NCI-H345 (cell line): ENCODE data around the gene CREB5.

Experiments used
- DNase-seq: peaks from one replicate; lab custom pipeline; 2025; lab: John Stamatoyannopoulos, UW

Gene CREB5

GRCh38 chr7:28435152-28435551 lies 22.8 kb downstream of the CREB5 start:
- DNase-seq, result no peak

DNA sequence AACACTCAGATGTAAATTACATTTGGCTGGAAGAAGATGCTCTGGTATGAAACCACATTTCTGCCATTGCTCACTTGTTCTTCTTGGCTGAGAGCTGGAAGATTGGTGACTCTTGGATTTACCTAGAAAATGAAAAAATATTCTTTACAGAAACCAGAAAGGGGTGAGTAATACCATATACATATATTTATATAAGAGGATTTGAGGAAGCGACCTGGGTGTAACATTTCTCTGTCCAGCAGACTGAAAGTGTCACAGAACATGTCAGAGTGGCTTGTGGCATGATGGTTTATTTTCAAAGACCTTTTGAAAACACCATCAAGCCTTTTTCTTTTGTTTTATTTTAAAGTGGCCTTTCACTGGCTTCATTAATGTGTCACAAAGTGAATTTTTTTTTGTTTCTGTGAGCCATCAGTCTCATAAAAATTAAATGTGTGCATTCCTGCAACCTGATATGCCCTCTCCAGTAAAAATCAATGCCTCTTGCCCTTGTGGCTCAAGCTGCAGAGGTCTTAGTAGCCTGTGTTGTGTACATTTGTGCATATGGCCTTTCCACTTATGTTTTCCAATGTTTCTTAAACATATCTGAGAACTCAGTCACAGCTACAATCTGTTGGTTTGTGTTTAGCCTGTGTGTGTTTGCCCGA lies 23.5 kb downstream of the CREB5 start:
- DNase-seq, result no peak

DNA sequence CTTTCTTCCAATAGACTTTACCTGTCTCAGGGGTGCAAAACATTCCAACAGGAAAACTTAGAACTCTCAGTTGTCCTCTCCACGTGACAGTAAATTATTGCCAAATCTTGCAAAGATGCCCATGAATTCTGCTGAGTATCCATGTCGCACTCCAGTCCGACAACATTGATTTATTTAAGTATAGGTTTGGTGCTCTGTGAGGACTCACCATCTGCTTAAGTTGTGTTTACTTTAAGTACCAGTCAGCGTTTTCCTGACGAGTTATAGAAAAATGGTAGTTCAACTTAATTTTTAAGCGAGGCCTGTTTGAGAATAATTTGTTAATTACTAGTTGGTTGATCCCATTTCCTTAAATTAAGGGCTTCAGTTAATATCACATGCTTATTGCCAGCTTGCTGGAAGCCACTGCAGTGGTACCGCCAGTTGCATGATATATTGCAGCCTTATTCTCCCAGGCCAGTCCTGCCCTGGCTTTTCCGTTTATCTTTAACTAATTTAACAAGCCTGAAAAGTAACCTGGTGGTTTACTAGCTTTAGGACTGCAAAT lies 27.8 kb downstream of the CREB5 start:
- DNase-seq, result no peak

GRCh38 chr7:28442540-28443420 lies 30.5 kb downstream of the CREB5 start:
- no peak for DNase-seq

DNA sequence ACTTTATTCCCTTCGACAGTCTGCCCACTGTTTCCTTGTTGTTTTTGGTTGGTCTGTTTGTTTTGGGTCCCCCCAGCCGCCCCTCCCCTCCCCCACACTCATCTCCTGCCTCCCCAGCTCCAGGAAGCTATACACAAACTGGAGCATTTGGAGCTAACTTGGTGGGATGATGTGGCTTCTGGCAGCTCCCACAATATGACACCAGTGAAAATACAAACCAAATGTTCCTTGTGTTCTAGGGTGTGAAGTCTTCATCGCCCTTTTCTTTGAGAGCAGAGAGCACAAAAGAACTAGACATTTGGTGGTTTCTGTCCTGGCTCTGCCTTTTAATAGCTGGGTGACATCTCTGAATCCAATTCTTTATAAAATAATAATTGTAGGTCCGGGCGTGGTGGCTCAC lies 33.8 kb downstream of the CREB5 start:
- no peak for DNase-seq

DNA sequence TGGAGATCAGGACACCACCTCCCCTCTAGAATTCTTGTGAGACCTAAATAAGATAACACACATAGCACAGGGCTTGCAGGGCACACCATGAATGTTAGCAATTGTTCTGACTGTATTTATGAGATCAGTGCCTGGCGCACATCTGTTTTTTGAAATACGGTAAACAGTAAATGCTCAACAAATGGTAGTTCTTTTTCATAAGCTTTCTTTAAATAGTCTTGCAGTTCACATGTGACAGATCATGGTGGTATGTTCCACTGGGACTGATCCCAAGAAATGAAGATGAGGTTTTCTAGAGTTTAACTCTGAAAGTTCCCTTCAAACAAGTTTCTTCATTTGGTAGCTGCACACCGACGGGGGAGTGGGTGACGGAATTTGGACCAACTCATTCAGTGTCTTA lies 34.8 kb downstream of the CREB5 start:
- no peak for DNase-seq

DNA sequence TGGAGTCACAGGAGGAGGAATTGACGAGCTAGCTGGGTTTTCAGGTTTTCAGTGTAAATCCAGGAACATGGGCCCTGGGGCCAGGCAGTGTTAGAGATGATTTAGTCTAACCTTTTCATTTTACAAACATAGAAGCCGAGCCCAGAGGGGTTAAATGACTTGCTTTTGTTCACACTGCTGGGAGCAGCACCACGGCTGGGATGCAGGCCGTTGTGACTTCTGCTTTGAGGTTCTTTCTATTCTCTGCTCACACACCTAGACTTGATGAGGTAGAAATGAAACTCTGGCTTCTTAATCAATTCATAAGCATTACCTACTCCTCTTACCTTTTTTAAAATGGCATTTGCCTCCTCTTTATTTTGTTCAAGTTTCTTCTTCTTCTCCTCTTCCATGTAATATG lies 36.4 kb downstream of the CREB5 start:
- no peak for DNase-seq

GRCh38 chr7:28452681-28453080 lies 40.4 kb downstream of the CREB5 start:
- DNase-seq, result no peak

- DNase-seq, result no peak
Measured at GRCh38 chr7:28455486-28455885, 43.2 kb downstream of the CREB5 start.

- DNase-seq, result no peak
Measured at GRCh38 chr7:28456044-28456443, 43.7 kb downstream of the CREB5 start.

- no peak for DNase-seq
Measured at GRCh38 chr7:28458732-28459131, 46.4 kb downstream of the CREB5 start.

- no peak for DNase-seq
Measured at GRCh38 chr7:28459306-28459705, 47.0 kb downstream of the CREB5 start.

GRCh38 chr7:28465697-28466096 lies 53.4 kb downstream of the CREB5 start:
- no peak for DNase-seq

DNA sequence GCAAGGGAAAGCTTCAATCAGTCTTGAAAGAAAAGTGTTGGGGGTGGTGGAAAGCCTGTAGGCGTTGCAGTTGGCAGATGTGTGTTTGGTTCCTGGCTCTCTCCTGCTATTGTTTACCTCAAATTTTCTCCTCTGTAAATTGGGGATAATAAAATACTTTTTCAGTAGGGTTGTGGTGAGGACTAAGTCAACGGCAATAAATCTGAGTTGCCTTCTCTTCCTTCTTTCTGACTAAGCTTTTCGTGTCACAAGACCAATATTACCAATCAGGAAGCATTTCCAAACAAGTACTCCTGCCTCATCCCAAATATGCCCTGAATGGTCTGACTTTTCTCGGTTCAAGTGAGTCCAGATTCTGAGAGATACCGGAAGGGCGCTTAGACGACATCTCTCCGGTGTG lies 54.0 kb downstream of the CREB5 start:
- no peak for DNase-seq

GRCh38 chr7:28466885-28467284 lies 54.6 kb downstream of the CREB5 start:
- no peak for DNase-seq

GRCh38 chr7:28469562-28469961 lies 57.2 kb downstream of the CREB5 start:
- DNase-seq, result no peak

DNA sequence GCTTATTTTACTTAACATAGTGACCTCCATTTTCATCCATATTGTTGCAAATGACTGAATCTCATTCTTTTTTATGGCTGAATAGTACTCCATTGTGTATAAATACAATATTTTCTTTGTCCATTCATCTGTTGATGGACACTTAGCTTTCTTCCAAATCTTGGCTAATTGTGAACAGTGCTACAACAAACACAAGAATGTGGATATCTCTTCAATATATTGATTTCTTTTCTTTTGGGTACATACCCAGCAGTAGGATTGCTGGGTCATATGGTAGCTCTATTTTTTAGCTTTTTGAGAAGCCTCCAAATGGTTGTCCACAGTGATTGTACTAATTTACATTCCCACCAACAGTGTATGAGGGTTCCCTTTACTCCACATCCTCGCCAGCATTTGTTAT lies 58.0 kb downstream of the CREB5 start:
- no peak for DNase-seq

- no peak for DNase-seq
Measured at GRCh38 chr7:28472332-28472731, 60.0 kb downstream of the CREB5 start.

DNA sequence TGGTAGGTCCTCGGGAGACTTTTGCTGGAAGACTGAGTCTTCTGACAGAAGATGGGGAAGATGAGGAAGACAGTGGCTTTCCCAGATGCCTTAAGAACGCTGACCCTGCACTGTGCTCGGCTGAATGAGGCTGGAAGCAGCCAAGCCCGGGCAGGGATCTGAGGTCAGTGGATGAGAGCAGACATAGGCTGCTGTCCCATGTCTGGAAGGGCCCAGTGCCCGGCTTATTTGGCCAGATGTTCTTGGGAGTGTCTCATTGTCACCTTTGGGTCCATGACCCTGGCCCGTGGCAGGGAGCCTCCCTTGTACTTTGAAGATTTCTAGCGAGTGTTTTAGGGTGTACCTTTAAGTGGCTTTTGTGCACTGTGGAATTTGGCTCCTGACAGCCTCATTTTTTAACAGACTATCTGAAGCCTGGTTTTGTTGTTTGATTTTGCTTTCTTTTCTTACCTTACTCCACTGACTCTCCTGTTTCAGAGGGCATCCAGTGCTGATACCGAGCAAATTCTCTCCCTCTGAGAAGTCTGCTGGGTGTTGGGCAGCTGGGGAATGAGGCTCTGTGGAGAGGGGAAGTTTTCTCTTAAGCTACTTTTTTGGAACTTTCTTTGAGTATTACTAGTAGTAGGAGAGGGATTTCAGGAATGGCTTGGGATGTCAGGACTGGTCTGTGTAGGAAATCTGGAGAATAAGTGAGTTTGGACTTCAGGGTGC lies 61.4 kb downstream of the CREB5 start:
- no peak for DNase-seq

DNA sequence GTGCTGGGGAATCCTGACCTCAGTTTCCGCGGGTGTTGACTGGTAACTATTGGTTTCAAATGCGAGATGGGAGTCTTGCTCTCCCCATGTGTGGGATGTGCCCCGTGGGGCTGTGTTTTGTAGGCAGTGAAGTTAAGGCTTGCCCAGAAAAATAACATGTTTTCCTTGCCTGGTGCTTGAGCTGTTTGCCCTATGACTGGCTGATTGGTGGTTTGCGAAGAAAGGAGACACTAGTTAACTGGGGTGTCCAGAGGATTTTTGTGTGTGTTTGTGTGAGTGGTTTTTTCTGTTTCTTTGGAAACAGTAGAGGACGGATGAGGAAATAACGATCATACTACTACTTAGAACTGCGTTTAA lies 61.9 kb downstream of the CREB5 start:
- no peak for DNase-seq

GRCh38 chr7:28474640-28475039 lies 62.3 kb downstream of the CREB5 start:
- DNase-seq, result no peak

- DNase-seq, result no peak
Measured at GRCh38 chr7:28477041-28477442, 64.7 kb downstream of the CREB5 start.

DNA sequence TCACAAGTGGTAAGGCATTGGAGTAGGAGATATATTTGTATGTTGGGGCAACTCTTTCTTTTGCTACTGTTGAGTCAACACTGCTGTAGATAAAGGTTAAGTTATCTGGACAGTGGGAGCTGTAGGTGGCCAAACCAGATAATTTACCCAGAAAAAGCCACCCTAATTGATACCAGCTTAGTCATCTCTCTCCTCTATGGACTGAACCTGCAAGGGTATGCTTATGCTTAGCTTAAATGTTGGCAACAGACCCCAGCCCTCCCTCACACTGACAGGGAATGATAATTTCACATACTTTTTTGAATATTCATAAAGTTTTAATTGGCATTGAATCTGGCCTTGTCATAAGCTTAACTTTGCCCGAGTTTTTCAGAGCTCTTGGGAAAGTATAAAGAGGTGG lies 66.3 kb downstream of the CREB5 start:
- peak; percentile 42 for DNase-seq
